ENCODE measurements around the gene GRPR.
"Not testable (repeated sequence)": the region's sequence is repeated elsewhere in the genome, so short reads cannot be mapped to it uniquely, and the experiment has no call there.

Gene GRPR

DNA sequence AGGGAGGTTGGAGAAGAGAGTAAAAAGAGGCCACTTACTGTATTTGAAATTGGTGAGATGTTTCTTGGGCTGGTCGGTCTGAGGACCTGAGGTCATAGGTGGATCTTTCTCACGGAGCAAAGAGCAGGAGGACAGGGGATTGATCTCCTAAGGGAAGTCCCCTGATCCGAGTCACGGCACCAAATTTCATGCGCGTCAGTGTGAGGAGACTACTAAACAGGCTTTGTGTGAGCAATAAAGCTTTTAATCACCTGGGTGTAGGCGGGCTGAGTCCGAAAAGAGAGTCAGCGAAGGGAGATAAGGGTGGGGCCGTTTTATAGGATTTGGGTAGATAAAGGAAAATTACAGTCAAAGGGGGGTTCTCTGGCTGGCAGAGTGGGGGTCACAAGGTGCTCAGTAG lies 60.5 kb downstream of the GRPR start:
- not testable (repeated sequence) for DNase-seq (ENCODE audit: low read depth)

DNA sequence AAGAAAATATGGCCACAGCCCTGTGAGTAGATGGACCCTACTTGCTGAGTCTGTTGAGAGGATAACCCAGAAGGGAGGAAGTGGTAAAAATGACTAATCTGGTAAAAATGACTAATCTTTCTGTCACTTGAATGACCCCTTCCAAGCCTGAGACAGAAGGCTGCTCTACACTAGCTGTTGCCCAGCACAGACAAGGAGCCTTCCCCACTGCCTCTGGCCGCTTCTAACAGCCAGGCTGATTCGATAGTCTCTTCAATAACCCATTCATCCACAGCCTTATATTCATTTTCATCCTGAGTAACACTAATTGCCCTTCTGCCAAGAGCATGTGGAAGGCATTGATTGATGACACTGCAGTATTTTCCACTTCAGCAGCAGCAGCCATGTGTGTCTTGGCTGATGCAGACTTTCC lies 62.4 kb downstream of the GRPR start:
- peak; percentile 51 for DNase-seq (ENCODE audit: low read depth)

DNA sequence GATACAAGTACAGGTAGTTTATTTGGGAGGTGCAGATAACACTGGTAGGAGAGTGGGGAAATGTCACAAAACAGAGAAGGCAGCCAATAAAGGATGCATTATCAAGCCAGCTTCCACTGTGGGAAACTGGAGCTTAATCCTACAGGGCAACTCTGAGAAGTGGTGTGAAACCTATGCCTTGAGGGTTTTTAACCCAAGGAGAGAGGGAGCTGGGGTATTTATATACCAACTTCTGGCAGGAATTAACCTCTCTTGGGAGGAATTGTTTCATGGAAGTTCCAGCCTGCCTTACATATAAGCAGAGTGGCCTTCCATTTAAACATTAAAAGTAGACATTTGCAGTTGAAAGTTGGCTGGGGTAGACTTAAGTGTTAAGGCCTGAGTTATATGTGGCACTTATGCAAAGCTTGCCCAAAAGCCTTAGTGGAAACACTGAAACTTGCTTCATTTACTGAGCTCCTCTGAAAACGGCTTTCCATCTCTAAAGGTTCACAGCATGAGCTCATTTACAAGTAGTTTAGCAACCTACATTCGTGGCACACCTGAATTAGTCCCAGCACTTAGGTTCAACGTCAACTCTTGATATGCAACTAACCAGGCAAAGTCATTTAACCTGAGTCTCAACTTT lies 63.1 kb downstream of the GRPR start:
- no peak for DNase-seq (ENCODE audit: low read depth)

DNA sequence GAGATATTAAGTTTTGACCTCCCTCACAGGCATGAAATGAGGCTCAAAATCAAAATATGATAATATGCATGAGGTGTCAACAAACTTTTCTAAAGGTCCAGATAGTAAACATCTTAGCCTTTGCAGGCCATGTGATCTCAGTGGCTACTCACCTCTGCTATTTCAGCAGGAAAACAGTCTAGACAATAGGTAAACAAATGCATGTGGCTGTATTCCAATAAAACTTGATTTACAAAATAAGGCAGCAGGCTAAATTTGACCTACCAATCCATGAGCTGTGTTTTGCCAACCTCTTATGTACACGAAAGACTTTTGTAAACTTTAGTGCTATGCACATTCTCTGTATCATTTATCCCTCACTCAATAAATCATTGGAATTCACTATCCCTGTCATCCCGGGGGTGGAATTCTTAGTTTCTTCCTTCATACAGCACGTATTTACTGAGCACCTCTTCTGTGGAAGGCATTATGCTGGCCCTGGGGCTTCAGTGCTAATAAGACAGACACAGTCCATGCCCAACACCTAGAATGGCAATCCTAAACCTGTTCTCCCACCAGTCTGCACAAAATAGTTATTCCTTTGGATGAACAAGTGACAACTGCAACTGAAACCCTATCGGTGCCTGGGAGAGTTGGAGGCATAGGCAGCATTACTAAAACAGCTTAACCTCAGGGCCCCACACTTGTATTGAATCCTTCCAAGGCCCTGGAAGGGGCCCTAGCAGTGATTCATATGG lies 63.8 kb downstream of the GRPR start:
- no peak for DNase-seq (ENCODE audit: low read depth)

DNA sequence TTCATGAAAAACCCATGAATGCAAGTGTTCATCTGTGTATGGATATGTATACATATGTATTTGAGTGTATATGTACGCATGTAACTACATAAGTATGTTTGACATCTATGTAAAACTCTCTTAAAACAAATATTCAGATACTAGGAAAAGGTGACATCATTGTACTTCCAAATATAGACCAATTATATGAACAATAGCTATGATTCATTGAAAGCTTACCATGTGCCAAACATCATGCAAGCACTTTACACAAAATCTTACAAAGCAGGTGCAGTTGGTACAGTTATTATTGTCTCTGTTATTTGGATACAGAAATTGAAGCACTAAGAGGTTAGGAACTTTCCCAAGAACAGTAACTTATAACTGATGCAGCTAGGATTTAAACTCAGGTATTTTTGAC lies 65.3 kb downstream of the GRPR start:
- DNase-seq (ENCODE audit: low read depth) = no peak

DNA sequence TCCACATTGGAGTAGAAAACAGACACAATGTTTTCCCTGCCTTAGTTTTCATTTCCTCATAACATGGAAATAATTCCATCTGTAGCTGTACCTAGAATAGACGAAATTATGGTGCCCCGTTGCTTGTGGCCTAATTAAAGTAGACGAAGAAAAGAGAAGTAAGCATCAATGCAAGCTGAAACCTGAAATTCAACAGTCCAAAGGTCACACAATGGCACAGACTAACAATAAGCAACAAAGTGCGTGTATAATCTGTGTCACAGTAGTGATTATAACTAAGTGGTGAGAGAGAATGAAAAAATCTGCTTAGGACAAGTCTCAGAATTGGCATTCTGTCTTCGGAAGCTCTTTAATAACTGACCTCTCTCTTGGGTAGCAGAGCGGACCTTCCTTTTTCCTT lies 68.2 kb downstream of the GRPR start:
- no peak for DNase-seq (ENCODE audit: low read depth)

DNA sequence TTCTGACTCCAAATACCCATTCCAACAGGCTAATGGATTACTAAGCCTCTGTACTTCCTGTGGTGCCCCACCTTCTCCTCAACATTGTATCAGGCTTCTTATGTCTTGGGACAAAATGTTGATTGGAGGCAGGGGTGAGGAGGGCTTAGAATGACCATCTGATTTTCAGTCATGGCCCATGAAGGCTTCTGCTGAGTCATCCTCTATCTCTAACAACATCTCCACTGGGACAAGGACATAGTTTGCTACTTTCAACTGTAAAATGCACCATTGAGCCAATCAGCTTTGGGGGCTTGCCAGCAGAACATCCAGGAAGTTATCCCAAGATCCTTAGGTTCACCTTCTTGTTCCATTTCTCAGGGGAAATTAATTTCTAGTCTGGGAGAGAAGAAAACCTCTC lies 73.5 kb downstream of the GRPR start:
- DNase-seq (ENCODE audit: low read depth) = no peak

DNA sequence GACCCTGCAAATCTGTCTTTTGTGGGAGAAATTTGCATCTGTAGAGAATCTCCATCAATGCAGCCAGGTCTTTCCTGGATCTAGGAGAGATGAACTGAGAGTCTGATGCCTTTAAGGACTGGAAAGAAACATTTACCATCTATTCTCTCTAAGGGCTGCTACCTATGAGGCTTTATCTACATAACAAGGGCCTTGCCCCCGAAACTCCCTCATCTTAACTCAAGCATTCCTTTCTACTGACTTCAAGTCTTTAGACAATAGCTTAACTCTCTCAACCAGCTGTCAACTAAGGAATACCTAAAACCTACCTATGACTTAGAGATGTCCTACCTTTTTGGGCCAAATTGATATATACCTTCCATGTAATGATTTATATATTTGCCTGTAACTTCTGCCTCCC lies 76.0 kb downstream of the GRPR start:
- no peak for DNase-seq (ENCODE audit: low read depth)

DNA sequence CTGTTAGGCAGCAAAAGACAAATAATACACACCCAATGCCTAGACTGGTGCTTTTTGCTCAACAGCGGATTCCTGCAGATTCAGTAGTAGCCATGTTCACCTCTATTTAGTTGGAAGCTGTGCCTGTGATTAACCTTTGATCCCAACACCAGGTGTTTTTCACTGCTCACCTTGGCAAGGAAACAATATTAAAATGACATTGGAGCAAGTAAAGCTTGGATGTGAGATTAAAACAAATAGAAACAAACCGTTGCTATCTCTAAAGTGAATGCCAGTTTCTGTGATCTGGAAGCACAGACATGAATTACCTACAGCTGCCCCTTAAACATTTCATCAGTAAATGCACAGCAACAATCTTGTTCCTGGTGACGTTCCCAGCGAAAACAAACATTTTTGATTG lies 79.6 kb downstream of the GRPR start:
- no peak for DNase-seq (ENCODE audit: low read depth)
